Endothelial cell of umbilical vein (primary cell): ENCODE results near the gene TBX2. TPM values are rescaled to one million over a fixed set of nuclear protein-coding genes. Genes with fewer than 3 reads are reported as not detected.

ENCODE experiments used
- BruUV-seq: library from RNA; stranded (reverse); fragments of 400-500 nt; replicated peaks from 2 replicates; lab custom pipeline; 2021; lab: Mats Ljungman, UMichigan
- CTCF ChIA-PET: fragments of 300-600, 350-600 bp; sonication (Branson Sonifier 250); formaldehyde crosslinking; loops from one replicate; lab custom pipeline; 2021; ENCODE audit warnings: antibody characterized with exemption, inconsistent platforms; lab: Charles Lee
- POLR2A ChIA-PET: fragments of 300-600, 350-600 bp; sonication (Branson Sonifier 250); formaldehyde crosslinking; loops from one replicate; lab custom pipeline; 2021; ENCODE audit warnings: antibody characterized with exemption, inconsistent platforms; lab: Charles Lee
- DNase-seq: peaks from one replicate; pipeline ENCODE4 v3.0.0-alpha.2; 2011; ENCODE audit warnings: low read depth, low spot score
- FAIRE-seq: peaks from 2 replicates; lab custom pipeline; 2011; peaks lifted over from hg19 to GRCh38; lab: Jason Lieb, UNC
- H2AFZ ChIP-seq: 2 replicates; pipeline ENCODE4 v1.6.0; 2012; ENCODE audit warnings: low read depth, low read length, control low read depth, inconsistent platforms
- H3K27ac ChIP-seq: 2 replicates; pipeline ENCODE4 v1.5.1; 2011; ENCODE audit warnings: low read depth, mild to moderate bottlenecking, control low read depth, low read length, moderate library complexity; ENCODE audit not compliant: insufficient read depth
- H3K27me3 ChIP-seq, 2 experiments: 2 replicates each; pipeline versions ENCODE4 v1.6.0 to v1.6.1; 2011; ENCODE audit warnings: low read length in 2 of 2, mixed read lengths in 1 of 2; ENCODE audit not compliant: control insufficient read depth in 2 of 2, insufficient read depth in 2 of 2
- H3K36me3 ChIP-seq, 2 experiments: 2 replicates in 1 of 2; 3 replicates in 1 of 2; pipeline ENCODE4 v1.5.1; 2011; ENCODE audit warnings: low read length in 2 of 2, mild to moderate bottlenecking in 1 of 2, moderate library complexity in 1 of 2; ENCODE audit not compliant: control insufficient read depth in 2 of 2, insufficient read depth in 2 of 2; ENCODE audit errors: extremely low read depth in 1 of 2
- H3K4me1 ChIP-seq: 3 replicates; pipeline ENCODE4 v1.5.1; 2011; ENCODE audit warnings: mild to moderate bottlenecking, low read length; ENCODE audit not compliant: control insufficient read depth, insufficient read depth; ENCODE audit errors: extremely low read depth
- H3K4me2 ChIP-seq: 2 replicates; pipeline ENCODE4 v1.6.1; 2011; ENCODE audit warnings: low read length, control low read depth, mixed read lengths; ENCODE audit not compliant: insufficient read depth
- H3K4me3 ChIP-seq, 3 experiments: fragments of 200-600 bp in 1 of 3; sonication (generic), shearing (Covaris generic) in 1 of 3; replicated peaks in 1 of 3; 2 replicates each; pipeline ENCODE4 v1.5.1; 2011 to 2016; ENCODE audit warnings: control low read depth in 3 of 3, low read length in 3 of 3, mild to moderate bottlenecking in 2 of 3, inconsistent platforms in 1 of 3, low read depth in 1 of 3, moderate library complexity in 1 of 3; ENCODE audit not compliant: insufficient read depth in 1 of 3
- H3K79me2 ChIP-seq: 2 replicates; pipeline ENCODE4 v1.6.0; 2012; ENCODE audit warnings: low read length, inconsistent platforms; ENCODE audit not compliant: control insufficient read depth, insufficient read depth
- H3K9ac ChIP-seq: replicated peaks from 2 replicates; pipeline ENCODE3; 2011; ENCODE audit warnings: low read length, control low read depth; ENCODE audit not compliant: insufficient read depth; ENCODE audit errors: extremely low read depth
- H3K9me1 ChIP-seq: replicated peaks from 3 replicates; pipeline ENCODE4 v1.6.0; 2011; ENCODE audit warnings: mild to moderate bottlenecking, low read length; ENCODE audit not compliant: control insufficient read depth, insufficient read depth; ENCODE audit errors: extremely low read depth
- H3K9me3 ChIP-seq: replicated peaks from 2 replicates; pipeline ENCODE4 v1.5.1; 2012; ENCODE audit warnings: low read length, inconsistent platforms; ENCODE audit not compliant: control insufficient read depth, insufficient read depth
- H4K20me1 ChIP-seq: replicated peaks from 2 replicates; pipeline ENCODE3; 2011; ENCODE audit warnings: mild to moderate bottlenecking, low read length; ENCODE audit not compliant: control insufficient read depth, insufficient read depth; ENCODE audit errors: extremely low read depth
- CTCF ChIP-seq, 2 donors: IDR thresholded peaks; 1 replicate in 1 of 2; 2 replicates in 1 of 2; pipeline ENCODE4 v1.5.1; 2011; ENCODE audit warnings: low read length in 2 of 2, mild to moderate bottlenecking in 2 of 2, moderate library complexity in 2 of 2, control low read depth in 1 of 2, inconsistent platforms in 1 of 2, low read depth in 1 of 2; ENCODE audit not compliant: insufficient read depth in 1 of 2; ENCODE audit errors: extremely low read depth in 1 of 2
- EZH2 ChIP-seq: IDR thresholded peaks from 2 replicates; pipeline ENCODE4 v1.6.1; 2012; ENCODE audit warnings: borderline replicate concordance, low read depth, mild to moderate bottlenecking, moderate library complexity, low read length, inconsistent platforms; ENCODE audit not compliant: severe bottlenecking
- FOS ChIP-seq: IDR thresholded peaks from 2 replicates; pipeline ENCODE4 v1.6.1; 2011; ENCODE audit warnings: mild to moderate bottlenecking, low read length, moderate library complexity, borderline replicate concordance; ENCODE audit not compliant: insufficient read depth
- GATA2 ChIP-seq: IDR thresholded peaks from 2 replicates; pipeline ENCODE4 v1.7.0; 2011; ENCODE audit warnings: low read depth, mild to moderate bottlenecking, moderate library complexity, mixed read lengths, low read length; ENCODE audit not compliant: insufficient read length, insufficient read depth
- JUN ChIP-seq: IDR thresholded peaks from 2 replicates; pipeline ENCODE4 v1.6.1; 2011; ENCODE audit warnings: borderline replicate concordance, low read depth; ENCODE audit not compliant: insufficient read length, insufficient read depth
- MYC ChIP-seq: IDR thresholded peaks from one replicate; pipeline ENCODE4 v1.6.1; 2011; ENCODE audit warnings: mild to moderate bottlenecking, low read depth, low read length
- POLR2A ChIP-seq: IDR thresholded peaks from 2 replicates; pipeline ENCODE4 v1.6.1; 2012; ENCODE audit warnings: low read depth, mild to moderate bottlenecking, control low read depth, low read length
- POLR2AphosphoS5 ChIP-seq: IDR thresholded peaks from 2 replicates; pipeline ENCODE4 v1.6.1; 2012; ENCODE audit warnings: low read depth, mild to moderate bottlenecking, control low read depth, low read length, moderate library complexity; ENCODE audit not compliant: insufficient read depth
- dilution Hi-C: fragments of 300-500 bp; cut with MboI; formaldehyde crosslinking; loops from one replicate; pipeline ENCODE4 v1.15.0; 2019; ENCODE audit warnings: low sequenced_read_pairs; ENCODE audit not compliant: extremely low pct_ligation_motif_present
- intact Hi-C: fragments of 100-400 bp; cut with micrococcal nuclease; formaldehyde crosslinking; loops from one replicate; pipeline ENCODE4 v1.10.0; 2022
- polyA plus RNA-seq, 4 experiments: library from polyadenylated mRNA; depleted of rRNA in 3 of 4; stranded (reverse) in 3 of 4; unstranded in 1 of 4; fragments of >200 nt; gene quantifications; 2 replicates each; pipeline versions ENCODE4 v1.2.1 to v1.2.3, GENCODE V29; 2011 to 2012; ENCODE audit warnings: missing spikeins in 1 of 4
- total RNA-seq: library from RNA; stranded (reverse); gene quantifications from 2 replicates; pipeline ENCODE4 v1.2.3, GENCODE V29; 2021
- TF ChIP-seq, protein P1 (sequence below): IDR thresholded peaks from 2 replicates; pipeline ENCODE4 v1.6.1; 2011; ENCODE audit not compliant: insufficient read depth, insufficient read length

TBX2 gene
- total and polyA plus RNA-seq, 2 donors (not counting 3 experiments of a cell fraction or from before 2014, with no cell fraction given) = not detected

DNA sequence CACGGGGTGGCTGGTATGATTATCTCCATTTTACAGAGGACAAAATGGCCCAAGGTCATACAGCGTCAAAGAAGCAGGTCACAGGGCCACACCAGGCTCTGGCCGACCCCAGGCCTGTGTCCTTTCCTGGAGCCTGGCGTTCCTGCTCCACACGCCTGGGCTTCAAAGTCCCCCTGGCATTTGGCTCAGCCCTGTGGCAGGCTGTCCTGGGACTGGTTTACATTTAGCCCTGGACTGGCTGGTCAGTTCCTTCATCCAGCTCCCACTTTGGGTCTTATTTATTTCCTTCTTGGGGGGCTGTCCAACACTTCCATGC, 15.3 kb downstream of the TBX2 start:
- peaks cover 12% of the 10 kb centered on the region for H3K4me1 ChIP-seq
- H3K4me3 ChIP-seq = no peak overlapping the region
- no peaks in the 10 kb centered on the region for H3K36me3 ChIP-seq
- dilution Hi-C loops = no loop called here
- H4K20me1 ChIP-seq = no peaks in the 10 kb centered on the region
- POLR2A ChIA-PET = no interaction called here
- no TSS peak for BruUV-seq
- no peak for DNase-seq
- H3K9me1 ChIP-seq = no peaks in the 10 kb centered on the region
- H3K9ac ChIP-seq = no peak overlapping the region
- no peaks in the 10 kb centered on the region for H3K9me3 ChIP-seq
- no peak overlapping the region for H3K4me2 ChIP-seq
- FAIRE-seq = no peak
- TF ChIP-seq FOS = no peak
- TF ChIP-seq EZH2 = no peak
- TF ChIP-seq, protein P1, sequence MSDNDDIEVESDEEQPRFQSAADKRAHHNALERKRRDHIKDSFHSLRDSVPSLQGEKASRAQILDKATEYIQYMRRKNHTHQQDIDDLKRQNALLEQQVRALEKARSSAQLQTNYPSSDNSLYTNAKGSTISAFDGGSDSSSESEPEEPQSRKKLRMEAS = no peak
- no peak for TF ChIP-seq GATA2
- no peak overlapping the region for H2AFZ ChIP-seq
- no peaks in the 10 kb centered on the region for H3K79me2 ChIP-seq
- no peak overlapping the region for H3K27ac ChIP-seq
- intact Hi-C loops = loop anchor here (2.0 kb wide), 1 partner anchor 38 kb away; the partner anchor contains the start of gene TBX4
- H3K27me3 ChIP-seq = peaks cover 16 to 22% of the 10 kb centered on the region in 2 experiments
- CTCF ChIA-PET = interaction anchor here (1.3 to 5.3 kb wide), 4 partner anchors 134 to 425 kb away, joined by 3 to 87 read pairs (median 56); no protein-coding TSS in a partner anchor

GRCh38 chr17:61415374-61416210, 15.9 kb downstream of the TBX2 start:
- ChIA-PET POLR2A (no interaction called here), CTCF (interaction anchor here (0.7 to 5.3 kb wide), 7 partner anchors 9 to 421 kb away, joined by 3 to 87 read pairs (median 6); no protein-coding TSS in a partner anchor)
- BruUV-seq = no TSS peak
- H3K9me3 ChIP-seq = no peaks in the 10 kb centered on the region
- H2AFZ ChIP-seq = no peak overlapping the region
- H3K9me1 ChIP-seq = no peaks in the 10 kb centered on the region
- dilution Hi-C loops = no loop called here
- no peak overlapping the region for H3K27ac ChIP-seq
- peaks cover 10 to 15% of the 10 kb centered on the region in 2 experiments for H3K27me3 ChIP-seq
- TF ChIP-seq EZH2 (no peak), POLR2A (no peak), POLR2AphosphoS5 (no peak), MYC (no peak), GATA2 (no peak), CTCF (IDR thresholded peaks at IDR 0.05; ENCODE audit: extremely low read depth in 1 of 2, insufficient read depth in 1 of 2, low read depth in 1 of 2, low read length in 2 of 2) (no peak), FOS (no peak), JUN (no peak)
- TF ChIP-seq, protein P1 = no peak
- peaks cover 9% of the 10 kb centered on the region for H3K4me1 ChIP-seq
- DNase-seq (no peak), FAIRE-seq (no peak)
- no peak overlapping the region for H3K4me3 ChIP-seq
- no peaks in the 10 kb centered on the region for H3K36me3 ChIP-seq
- H3K9ac ChIP-seq = no peak overlapping the region
- no peaks in the 10 kb centered on the region for H4K20me1 ChIP-seq
- H3K4me2 ChIP-seq = no peak overlapping the region
- H3K79me2 ChIP-seq = no peaks in the 10 kb centered on the region
- intact Hi-C loops = loop anchor here (1.0 to 2.0 kb wide), 2 partner anchors 37 to 136 kb away; partner anchors contain the start of gene TBX4
